GM21786 (cell line): ENCODE data around the gene EXOC6B.

Experiments used
- ATAC-seq: cut with Tn5 transposase; IDR thresholded peaks from one replicate; pipeline ENCODE4 v1.9.1; 2021; ENCODE audit not compliant: unreplicated experiment

Gene EXOC6B

GRCh38 chr2:72389447-72389846 lies 436.4 kb downstream of the EXOC6B start:
- no peak for ATAC-seq

- no peak for ATAC-seq
These were observed 437.6 kb downstream of the EXOC6B start for GRCh38 chr2:72388263-72388662.

GRCh38 chr2:72386288-72386687 lies 439.5 kb downstream of the EXOC6B start:
- no peak for ATAC-seq

GRCh38 chr2:72378753-72379348 lies 447.0 kb downstream of the EXOC6B start:
- no peak for ATAC-seq

- ATAC-seq = no peak
These were observed 458.2 kb downstream of the EXOC6B start for GRCh38 chr2:72367530-72368225.

GRCh38 chr2:72363406-72363805 lies 462.4 kb downstream of the EXOC6B start:
- no peak for ATAC-seq

- no peak for ATAC-seq
These were observed 463.1 kb downstream of the EXOC6B start for GRCh38 chr2:72362733-72363132.

GRCh38 chr2:72361521-72361920 lies 464.3 kb downstream of the EXOC6B start:
- ATAC-seq = no peak

GRCh38 chr2:72361042-72361441 lies 464.8 kb downstream of the EXOC6B start:
- ATAC-seq = no peak

GRCh38 chr2:72350852-72351251 lies 475.0 kb downstream of the EXOC6B start:
- no peak for ATAC-seq

- no peak for ATAC-seq
These were observed 476.8 kb downstream of the EXOC6B start for GRCh38 chr2:72349016-72349415.

GRCh38 chr2:72347081-72347480 lies 478.8 kb downstream of the EXOC6B start:
- ATAC-seq = no peak

- ATAC-seq = no peak
These were observed 484.2 kb downstream of the EXOC6B start for GRCh38 chr2:72341639-72342038.

GRCh38 chr2:72340665-72341064 lies 485.2 kb downstream of the EXOC6B start:
- no peak for ATAC-seq

- no peak for ATAC-seq
These were observed 487.8 kb downstream of the EXOC6B start for GRCh38 chr2:72338076-72338475.

GRCh38 chr2:72332720-72333119 lies 493.1 kb downstream of the EXOC6B start:
- no peak for ATAC-seq

GRCh38 chr2:72330652-72331051 lies 495.2 kb downstream of the EXOC6B start:
- no peak for ATAC-seq

- ATAC-seq = no peak
These were observed 499.1 kb downstream of the EXOC6B start for GRCh38 chr2:72326759-72327158.

- peak; percentile 88 for ATAC-seq
These were observed 500.0 kb downstream of the EXOC6B start for GRCh38 chr2:72325592-72326422.

GRCh38 chr2:72316774-72317173 lies 509.1 kb downstream of the EXOC6B start:
- no peak for ATAC-seq

GRCh38 chr2:72300147-72300684 lies 525.6 kb downstream of the EXOC6B start:
- ATAC-seq = no peak

- no peak for ATAC-seq
These were observed 532.2 kb downstream of the EXOC6B start for GRCh38 chr2:72293620-72294019.
